HG02884 (cell line): ENCODE measurements around the gene PMS2.
"Not testable (repeated sequence)": the region's sequence is repeated elsewhere in the genome, so short reads cannot be mapped to it uniquely, and the experiment has no call there.

Experiments
- ATAC-seq: cut with Tn5 transposase; IDR thresholded peaks from one replicate; pipeline ENCODE4 v1.9.1; 2021; ENCODE audit warnings: mild to moderate bottlenecking, moderate library complexity; ENCODE audit not compliant: unreplicated experiment

PMS2 gene

GRCh38 chr7:5926263-5926870, 82.5 kb downstream of the PMS2 start:
- ATAC-seq, result not testable (repeated sequence)

GRCh38 chr7:5924630-5925029, 84.2 kb downstream of the PMS2 start:
- not testable (repeated sequence) for ATAC-seq

GRCh38 chr7:5924180-5924579, 84.7 kb downstream of the PMS2 start:
- not testable (repeated sequence) for ATAC-seq
